IMR-90 (cell line): Measurements from ENCODE around the gene LGMN. TPM values are rescaled to one million over a fixed set of nuclear protein-coding genes. Genes with fewer than 3 reads are reported as not detected.

Source experiments
- BHLHE40 ChIP-seq: fragments of 150-350 bp; IDR thresholded peaks from 2 replicates; pipeline ENCODE4 v1.6.1; 2016; ENCODE audit warnings: mild to moderate bottlenecking, low read depth, low read length
- CTCF ChIP-seq: conservative IDR thresholded peaks from 2 replicates; pipeline ENCODE4 v1.5.1; 2012; ENCODE audit warnings: mild to moderate bottlenecking, low read depth, low read length, improper control_type of control experiment
- FOS ChIP-seq: fragments of 150-350 bp; IDR thresholded peaks from 2 replicates; pipeline ENCODE4 v1.6.1; 2016; ENCODE audit warnings: low read depth, low read length
- MAFK ChIP-seq: IDR thresholded peaks from 2 replicates; pipeline ENCODE4 v1.6.1; 2012; ENCODE audit warnings: low read depth, low read length, improper control_type of control experiment
- polyA plus RNA-seq, 3 experiments: library from polyadenylated mRNA; depleted of rRNA; stranded (reverse); fragments of >200 nt; gene quantifications; 2 replicates each; pipeline ENCODE4 v1.2.3, GENCODE V29; 2012; ENCODE audit warnings: low replicate concordance in 1 of 3
- total RNA-seq: library from RNA; depleted of rRNA; stranded (reverse); fragments of >200 nt; gene quantifications from 2 replicates; pipeline ENCODE4 v1.2.3, GENCODE V29; 2012

LGMN gene
- total and polyA plus RNA-seq, 2 of the 4 experiments (the other 2 are of a cell fraction): 19.2 to 39.3 TPM

- TF ChIP-seq CTCF: no peak
- no peak for TF ChIP-seq BHLHE40
- no peak for TF ChIP-seq FOS
- no peak for TF ChIP-seq MAFK
Observed at GRCh38 chr14:92748259-92749016, at the start of gene LGMN (continued).
